ENCODE measurements around the gene EMCN.
"Not testable (repeated sequence)": the region's sequence is repeated elsewhere in the genome, so short reads cannot be mapped to it uniquely, and the experiment has no call there.

The EMCN gene

DNA sequence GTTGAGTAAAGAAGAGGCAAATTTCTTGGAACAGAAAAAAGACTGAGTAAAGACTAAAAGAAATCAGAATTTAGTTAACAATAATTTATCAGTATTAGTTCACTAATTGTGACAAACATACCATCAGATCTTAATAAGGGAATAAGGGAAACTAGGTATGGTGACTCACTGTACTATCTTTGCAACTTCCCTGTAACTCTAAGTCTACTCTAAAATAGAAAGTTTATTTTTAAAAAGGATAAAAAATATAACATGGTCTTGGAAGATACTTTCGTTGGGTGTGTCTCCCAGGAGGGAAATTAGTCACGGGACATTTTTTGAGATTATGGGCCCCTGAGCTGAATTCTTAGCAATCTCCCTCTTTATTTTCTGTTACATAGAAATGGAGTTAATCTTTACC, 97.3 kb downstream of the EMCN start:
- TF ChIP-seq, protein P1, sequence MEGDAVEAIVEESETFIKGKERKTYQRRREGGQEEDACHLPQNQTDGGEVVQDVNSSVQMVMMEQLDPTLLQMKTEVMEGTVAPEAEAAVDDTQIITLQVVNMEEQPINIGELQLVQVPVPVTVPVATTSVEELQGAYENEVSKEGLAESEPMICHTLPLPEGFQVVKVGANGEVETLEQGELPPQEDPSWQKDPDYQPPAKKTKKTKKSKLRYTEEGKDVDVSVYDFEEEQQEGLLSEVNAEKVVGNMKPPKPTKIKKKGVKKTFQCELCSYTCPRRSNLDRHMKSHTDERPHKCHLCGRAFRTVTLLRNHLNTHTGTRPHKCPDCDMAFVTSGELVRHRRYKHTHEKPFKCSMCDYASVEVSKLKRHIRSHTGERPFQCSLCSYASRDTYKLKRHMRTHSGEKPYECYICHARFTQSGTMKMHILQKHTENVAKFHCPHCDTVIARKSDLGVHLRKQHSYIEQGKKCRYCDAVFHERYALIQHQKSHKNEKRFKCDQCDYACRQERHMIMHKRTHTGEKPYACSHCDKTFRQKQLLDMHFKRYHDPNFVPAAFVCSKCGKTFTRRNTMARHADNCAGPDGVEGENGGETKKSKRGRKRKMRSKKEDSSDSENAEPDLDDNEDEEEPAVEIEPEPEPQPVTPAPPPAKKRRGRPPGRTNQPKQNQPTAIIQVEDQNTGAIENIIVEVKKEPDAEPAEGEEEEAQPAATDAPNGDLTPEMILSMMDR (conservative IDR thresholded peaks at IDR 0.05; ENCODE audit: control insufficient read depth, insufficient read depth, low read depth, low read length), result no peak
- no peak overlapping the region for H3K4me3 ChIP-seq (ENCODE audit: control insufficient read depth, low read depth, low read length)
- DNase-seq (ENCODE audit: low read depth), result peak; percentile 16

DNA sequence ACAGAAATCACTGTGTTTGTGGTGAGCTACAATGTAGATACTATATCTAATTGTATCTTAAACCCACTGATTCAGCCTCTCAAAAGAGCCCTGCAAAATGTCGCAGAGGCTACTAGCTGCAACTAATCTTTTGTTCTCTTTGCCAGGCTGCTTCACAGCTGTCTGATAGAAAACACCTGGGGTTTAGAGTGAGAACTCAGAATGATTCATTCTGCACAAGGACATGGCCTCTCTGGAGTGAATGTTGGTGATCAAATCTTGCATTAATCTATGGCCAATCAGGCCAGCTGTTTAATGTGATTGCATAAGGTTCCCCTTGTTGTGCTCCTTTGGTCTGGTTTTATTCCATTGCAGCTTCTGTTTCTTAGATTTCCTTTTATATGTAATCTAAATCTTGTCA, 100.3 kb downstream of the EMCN start:
- TF ChIP-seq, protein P1 (conservative IDR thresholded peaks at IDR 0.05; ENCODE audit: control insufficient read depth, insufficient read depth, low read depth, low read length), result no peak
- DNase-seq (ENCODE audit: low read depth), result peak; percentile 80
- H3K4me3 ChIP-seq (ENCODE audit: control insufficient read depth, low read depth, low read length), result no peak overlapping the region

DNA sequence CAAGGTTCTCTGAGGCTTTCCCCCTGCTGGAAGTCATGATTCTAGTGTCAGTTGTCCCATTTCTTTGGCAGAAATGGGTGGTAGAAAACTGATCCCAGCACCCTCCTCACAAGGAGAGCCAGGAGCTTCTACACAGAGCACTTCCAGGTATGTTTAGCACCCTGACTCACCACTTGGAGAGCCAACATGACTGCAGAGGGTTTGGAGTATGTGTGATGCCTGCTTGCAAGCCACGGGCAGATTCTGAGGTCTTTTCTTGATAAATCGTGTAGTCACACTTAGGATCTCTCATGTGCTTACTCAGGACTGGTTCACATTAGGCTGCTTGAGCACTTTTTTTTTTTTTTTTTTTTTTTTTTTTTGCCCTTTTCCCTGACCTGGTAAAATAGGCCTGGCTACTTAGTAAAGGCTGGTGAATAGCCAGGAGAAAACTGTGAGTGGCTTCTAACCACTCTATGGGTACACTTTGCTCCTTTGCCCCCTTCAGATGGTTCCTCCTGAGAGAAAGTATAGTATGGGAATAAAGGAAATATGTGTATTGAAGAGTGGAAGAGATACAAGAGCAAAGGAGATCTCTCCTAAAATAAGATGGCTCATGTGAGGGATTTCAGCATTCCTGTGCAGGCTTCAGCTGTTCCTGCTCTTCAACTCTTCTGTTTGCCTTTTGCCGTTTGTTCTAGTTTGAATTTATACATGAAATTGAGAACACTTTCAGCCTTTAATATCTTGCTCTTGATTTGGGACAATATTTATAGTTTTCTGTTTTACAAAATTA, 103.6 kb downstream of the EMCN start:
- H3K4me3 ChIP-seq (ENCODE audit: control insufficient read depth, low read depth, low read length), result no peak overlapping the region
- TF ChIP-seq, protein P1 (conservative IDR thresholded peaks at IDR 0.05; ENCODE audit: control insufficient read depth, insufficient read depth, low read depth, low read length), result no peak
- DNase-seq (ENCODE audit: low read depth), result peak; percentile 55

DNA sequence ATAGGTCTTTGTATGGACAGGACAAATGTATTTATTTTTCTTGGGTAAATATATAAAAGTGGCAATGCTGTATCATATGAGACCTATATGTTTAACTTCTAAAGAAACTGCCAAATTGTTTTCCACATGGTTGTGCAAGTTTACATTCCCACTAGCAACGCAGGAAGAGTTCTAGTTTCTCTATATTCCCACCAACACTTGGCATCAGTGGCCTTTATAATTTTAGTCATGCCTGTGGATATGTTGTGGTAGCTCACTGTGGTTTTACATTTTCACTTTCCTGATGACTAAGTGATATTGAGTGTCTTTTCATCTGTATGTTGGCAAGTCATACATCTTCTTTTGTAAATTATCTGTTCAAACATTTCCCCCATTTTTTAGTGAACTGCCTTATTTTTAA, 126.0 kb downstream of the EMCN start:
- no peak overlapping the region for H3K4me3 ChIP-seq (ENCODE audit: control insufficient read depth, low read depth, low read length)
- peak; percentile 69 for DNase-seq (ENCODE audit: low read depth)
- TF ChIP-seq, protein P1 (conservative IDR thresholded peaks at IDR 0.05; ENCODE audit: control insufficient read depth, insufficient read depth, low read depth, low read length), result no peak

DNA sequence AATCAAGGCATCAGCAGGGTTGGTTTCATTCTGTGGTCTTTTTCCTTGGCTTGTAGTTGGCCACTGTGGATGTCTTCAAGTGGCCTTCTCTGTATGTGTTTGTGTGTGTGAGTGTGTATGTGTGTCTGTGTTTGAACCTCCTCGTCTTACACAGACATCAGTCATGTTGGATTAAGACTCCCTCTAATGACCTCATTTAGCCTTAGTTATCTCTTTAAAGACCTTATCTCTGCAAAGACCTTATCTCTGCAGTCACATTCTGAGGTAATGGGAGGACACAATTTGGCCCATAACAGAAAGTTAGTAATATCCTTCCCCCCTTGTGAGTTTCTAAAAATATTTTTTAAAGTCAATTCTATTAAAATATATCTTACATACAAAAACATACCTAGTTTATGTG, 126.7 kb downstream of the EMCN start:
- TF ChIP-seq, protein P1 (conservative IDR thresholded peaks at IDR 0.05; ENCODE audit: control insufficient read depth, insufficient read depth, low read depth, low read length), result no peak
- no peak overlapping the region for H3K4me3 ChIP-seq (ENCODE audit: control insufficient read depth, low read depth, low read length)
- DNase-seq (ENCODE audit: low read depth), result no peak

DNA sequence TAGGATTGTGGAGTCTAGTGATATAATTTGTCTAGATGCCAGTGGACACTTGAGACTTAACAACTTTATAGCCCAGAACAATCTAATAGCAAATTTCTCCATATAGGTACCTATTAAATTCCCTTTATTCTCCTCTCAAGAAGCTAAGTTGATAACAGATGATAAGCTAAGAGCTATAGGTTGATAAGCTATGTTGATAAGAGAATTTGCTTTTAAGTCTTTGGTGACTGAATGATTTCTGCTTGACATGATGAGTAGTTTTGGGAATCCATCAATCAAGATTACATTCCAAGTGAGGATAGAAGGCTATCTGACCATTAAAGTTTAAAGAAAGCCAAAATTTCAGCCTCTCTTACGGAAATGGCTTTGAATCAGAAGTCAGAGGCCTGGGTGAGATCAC, 131.6 kb downstream of the EMCN start:
- H3K4me3 ChIP-seq (ENCODE audit: control insufficient read depth, low read depth, low read length), result no peak overlapping the region
- no peak for DNase-seq (ENCODE audit: low read depth)
- TF ChIP-seq, protein P1 (conservative IDR thresholded peaks at IDR 0.05; ENCODE audit: control insufficient read depth, insufficient read depth, low read depth, low read length), result no peak

DNA sequence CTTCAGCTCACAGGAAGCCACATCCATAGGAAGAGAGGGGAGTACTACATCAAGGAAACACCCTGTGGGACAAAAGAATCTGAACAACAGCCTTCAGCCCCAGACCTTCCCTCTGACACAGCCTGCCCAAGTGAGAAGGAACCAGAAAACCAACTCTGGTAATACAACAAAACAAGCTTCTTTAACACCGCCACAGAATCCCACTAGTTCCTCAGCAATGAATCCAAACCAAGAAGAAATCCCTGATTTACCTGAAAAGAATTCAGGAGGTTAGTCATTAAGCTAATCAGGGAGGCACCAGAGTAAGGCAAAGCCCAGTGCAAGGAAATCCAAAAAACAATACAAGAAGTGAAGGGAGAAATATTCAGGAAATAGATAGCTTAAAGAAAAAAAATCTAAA, 137.4 kb downstream of the EMCN start:
- not testable (repeated sequence) for DNase-seq (ENCODE audit: low read depth); H3K4me3 ChIP-seq (ENCODE audit: control insufficient read depth, low read depth, low read length)

All from fibroblast of mammary gland (primary cell).